Ascending aorta (tissue), 2 donors: ENCODE data around the gene SLC43A2. TPM values are rescaled to one million over a fixed set of nuclear protein-coding genes. Genes with fewer than 3 reads are reported as not detected.

ENCODE experiments used
- DNase-seq, 2 donors: peaks; one replicate each; pipeline ENCODE4 v3.0.0-alpha.2; 2019; ENCODE audit warnings: low spot score in 2 of 2
- H3K27ac ChIP-seq, 2 donors: fragments of 200-600 bp; sonication (generic); one replicate each; pipeline ENCODE4 v1.5.1; 2016 to 2017; ENCODE audit warnings: mild to moderate bottlenecking in 1 of 2
- H3K27me3 ChIP-seq: fragments of 200-600 bp; sonication (generic); one replicate; pipeline ENCODE4 v1.5.1; 2017
- H3K36me3 ChIP-seq, 2 donors: fragments of 200-600 bp; sonication (generic); one replicate each; pipeline ENCODE4 v1.5.1; 2016
- H3K4me1 ChIP-seq, 2 donors: fragments of 200-600 bp; sonication (generic); one replicate each; pipeline ENCODE4 v1.5.1; 2016 to 2017; ENCODE audit warnings: mild to moderate bottlenecking in 1 of 2
- H3K4me3 ChIP-seq, 2 donors: fragments of 200-600 bp; sonication (generic); one replicate each; pipeline ENCODE4 v1.5.1; 2016 to 2017; ENCODE audit warnings: mild to moderate bottlenecking in 1 of 2
- H3K9me3 ChIP-seq, 2 donors: fragments of 200-600 bp; sonication (generic); one replicate each; pipeline ENCODE4 v1.5.1; 2016
- intact Hi-C: fragments of 100-400 bp; cut with DNase I; formaldehyde crosslinking; loops from one replicate; pipeline ENCODE4 v1.15.1; 2023
- total RNA-seq: library from RNA; depleted of rRNA; stranded (reverse); fragments of >200 nt; gene quantifications from one replicate; pipeline ENCODE4 v1.1.0, GENCODE V29; 2016
- TF ChIP-seq, protein P1 (sequence below), 3 experiments: fragments of 200-600 bp in 2 of 3; fragments of 450-650 bp in 1 of 3; sonication (generic) in 2 of 3; IDR thresholded peaks; one replicate each; pipeline ENCODE4 v1.5.1; 2016 to 2019; ENCODE audit warnings: antibody characterized with exemption in 3 of 3, mild to moderate bottlenecking in 1 of 3, moderate library complexity in 1 of 3

The SLC43A2 gene
- total RNA-seq, 1 donor from 2014 or later = 27.6 TPM

DNA sequence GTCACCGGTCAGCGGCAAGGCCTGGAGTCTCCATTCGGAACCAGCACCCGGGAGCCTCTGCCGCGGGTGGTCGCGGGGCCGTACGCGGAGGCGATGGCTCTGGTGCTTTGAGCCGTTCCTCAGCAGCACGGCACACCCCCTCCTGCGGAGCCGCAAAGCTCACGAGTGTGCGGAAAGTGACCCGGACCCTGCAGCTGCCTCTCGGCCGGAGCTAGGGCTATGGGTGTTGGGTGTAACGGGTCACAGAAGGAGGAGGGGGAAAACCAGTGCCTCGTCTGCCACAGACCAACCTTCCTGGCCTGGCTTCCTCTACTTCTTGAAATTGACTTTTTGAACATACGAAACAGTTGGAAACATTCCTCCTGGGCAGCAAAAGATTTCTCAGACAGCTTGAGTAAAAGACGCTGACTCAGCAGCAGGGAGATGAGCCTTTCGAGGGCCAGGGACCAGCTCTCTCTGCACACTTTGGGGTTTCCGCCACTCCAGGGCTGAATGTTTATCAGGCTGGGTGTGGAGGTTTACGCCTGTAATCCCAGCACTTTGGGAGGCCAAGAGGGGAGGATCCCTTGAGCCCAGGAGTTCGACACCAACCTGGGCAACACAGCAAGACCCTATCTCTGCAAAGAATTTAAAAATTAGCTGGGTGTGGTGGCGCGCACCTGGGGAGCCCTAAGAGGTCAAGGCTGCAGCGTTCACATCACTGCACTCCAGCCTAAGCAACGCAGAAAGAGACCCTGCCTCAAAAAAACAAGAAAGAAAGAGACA is 39.6 kb downstream of the SLC43A2 start:
- Histone ChIP-seq H3K27me3 (no peaks in the 10 kb centered on the region), H3K36me3 (peaks cover 0 to 9% of the 10 kb centered on the region in 2 donors), H3K4me3 (no peak overlapping the region), H3K4me1 (peaks cover 12 to 40% of the 10 kb centered on the region in 2 donors), H3K9me3 (no peaks in the 10 kb centered on the region), H3K27ac (peak overlapping the region; percentile 84 to 85)
- no peak for DNase-seq
- TF ChIP-seq, protein P1, sequence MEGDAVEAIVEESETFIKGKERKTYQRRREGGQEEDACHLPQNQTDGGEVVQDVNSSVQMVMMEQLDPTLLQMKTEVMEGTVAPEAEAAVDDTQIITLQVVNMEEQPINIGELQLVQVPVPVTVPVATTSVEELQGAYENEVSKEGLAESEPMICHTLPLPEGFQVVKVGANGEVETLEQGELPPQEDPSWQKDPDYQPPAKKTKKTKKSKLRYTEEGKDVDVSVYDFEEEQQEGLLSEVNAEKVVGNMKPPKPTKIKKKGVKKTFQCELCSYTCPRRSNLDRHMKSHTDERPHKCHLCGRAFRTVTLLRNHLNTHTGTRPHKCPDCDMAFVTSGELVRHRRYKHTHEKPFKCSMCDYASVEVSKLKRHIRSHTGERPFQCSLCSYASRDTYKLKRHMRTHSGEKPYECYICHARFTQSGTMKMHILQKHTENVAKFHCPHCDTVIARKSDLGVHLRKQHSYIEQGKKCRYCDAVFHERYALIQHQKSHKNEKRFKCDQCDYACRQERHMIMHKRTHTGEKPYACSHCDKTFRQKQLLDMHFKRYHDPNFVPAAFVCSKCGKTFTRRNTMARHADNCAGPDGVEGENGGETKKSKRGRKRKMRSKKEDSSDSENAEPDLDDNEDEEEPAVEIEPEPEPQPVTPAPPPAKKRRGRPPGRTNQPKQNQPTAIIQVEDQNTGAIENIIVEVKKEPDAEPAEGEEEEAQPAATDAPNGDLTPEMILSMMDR (IDR thresholded peaks at IDR 0.05) = no peak
- intact Hi-C loops = no loop called here

DNA sequence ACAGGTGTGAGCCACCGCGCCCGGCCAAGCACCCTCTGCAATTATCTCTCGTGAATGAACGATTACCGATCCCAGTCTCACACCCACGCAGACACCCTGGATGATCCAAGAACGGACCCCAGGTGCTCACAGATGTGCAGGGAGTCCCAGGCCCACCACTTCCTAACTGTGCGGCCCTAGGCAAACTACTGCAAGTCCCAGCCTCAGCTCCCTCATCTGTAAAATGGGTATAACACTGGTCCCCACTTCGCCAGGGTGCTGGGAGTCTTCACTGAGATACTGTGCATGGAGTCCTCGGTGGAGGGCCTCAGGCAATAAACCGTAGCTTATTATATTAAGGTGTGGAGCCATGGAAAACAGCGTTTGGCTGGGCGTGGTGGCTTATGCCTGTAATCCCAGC is 44.5 kb downstream of the SLC43A2 start:
- TF ChIP-seq, protein P1 (IDR thresholded peaks at IDR 0.05) = no peak
- Histone ChIP-seq H3K27me3 (no peaks in the 10 kb centered on the region), H3K4me3 (no peak overlapping the region), H3K9me3 (no peaks in the 10 kb centered on the region), H3K4me1 (peaks cover 0 to 2% of the 10 kb centered on the region in 2 donors), H3K36me3 (peaks cover 0 to 9% of the 10 kb centered on the region in 2 donors), H3K27ac (no peak overlapping the region)
- DNase-seq = no peak
- intact Hi-C loops = no loop called here

DNA sequence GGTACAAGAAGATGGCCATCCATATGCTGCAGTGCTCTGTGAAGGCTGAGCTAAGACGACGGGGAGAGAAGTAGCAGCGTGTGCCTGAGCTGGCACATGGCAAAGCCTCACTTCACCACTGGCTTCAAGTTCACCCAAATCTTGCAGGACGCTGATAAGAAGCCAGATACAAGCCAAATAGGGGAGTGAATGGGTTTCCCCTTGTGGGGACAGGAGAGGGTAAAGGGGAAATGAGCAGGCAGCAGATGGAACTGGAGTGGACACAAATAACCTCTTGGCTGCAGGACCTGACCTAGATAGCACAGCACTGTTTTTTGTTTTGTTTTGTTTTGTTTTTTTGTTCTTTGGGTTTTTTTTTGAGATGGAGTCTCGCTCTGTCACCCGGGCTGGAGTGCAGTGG is 45.1 kb downstream of the SLC43A2 start:
- Histone ChIP-seq H3K4me3 (no peak overlapping the region), H3K4me1 (no peaks in the 10 kb centered on the region), H3K27ac (no peak overlapping the region), H3K36me3 (peaks cover 0 to 9% of the 10 kb centered on the region in 2 donors), H3K27me3 (no peaks in the 10 kb centered on the region), H3K9me3 (no peaks in the 10 kb centered on the region)
- TF ChIP-seq, protein P1 (IDR thresholded peaks at IDR 0.05) = no peak
- intact Hi-C loops = no loop called here
- DNase-seq = no peak

DNA sequence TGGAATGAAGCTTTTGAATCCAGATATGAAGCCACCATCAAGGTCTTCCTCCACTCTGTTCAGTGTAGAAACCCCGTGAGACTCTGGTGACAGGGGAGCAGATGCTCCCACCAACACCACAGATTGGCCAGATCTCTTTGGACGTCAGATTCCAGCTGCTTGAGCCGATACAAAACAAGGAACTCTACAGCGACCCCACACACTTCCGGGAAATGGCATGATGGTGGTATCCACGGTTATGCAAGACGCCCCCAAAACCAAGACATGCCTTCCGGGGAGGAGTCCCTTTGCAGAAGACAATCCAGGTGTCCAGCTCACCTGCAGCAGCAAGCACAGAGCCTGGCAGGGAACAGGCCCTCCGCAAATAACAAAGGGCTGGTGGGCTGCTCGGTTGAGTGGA is 46.3 kb downstream of the SLC43A2 start:
- intact Hi-C loops = no loop called here
- Histone ChIP-seq H3K36me3 (peaks cover 0 to 9% of the 10 kb centered on the region in 2 donors), H3K4me1 (peaks cover 7 to 12% of the 10 kb centered on the region in 2 donors), H3K27ac (no peak overlapping the region), H3K27me3 (no peaks in the 10 kb centered on the region), H3K9me3 (no peaks in the 10 kb centered on the region), H3K4me3 (no peak overlapping the region)
- TF ChIP-seq, protein P1 (IDR thresholded peaks at IDR 0.05) = no peak
- DNase-seq = no peak

DNA sequence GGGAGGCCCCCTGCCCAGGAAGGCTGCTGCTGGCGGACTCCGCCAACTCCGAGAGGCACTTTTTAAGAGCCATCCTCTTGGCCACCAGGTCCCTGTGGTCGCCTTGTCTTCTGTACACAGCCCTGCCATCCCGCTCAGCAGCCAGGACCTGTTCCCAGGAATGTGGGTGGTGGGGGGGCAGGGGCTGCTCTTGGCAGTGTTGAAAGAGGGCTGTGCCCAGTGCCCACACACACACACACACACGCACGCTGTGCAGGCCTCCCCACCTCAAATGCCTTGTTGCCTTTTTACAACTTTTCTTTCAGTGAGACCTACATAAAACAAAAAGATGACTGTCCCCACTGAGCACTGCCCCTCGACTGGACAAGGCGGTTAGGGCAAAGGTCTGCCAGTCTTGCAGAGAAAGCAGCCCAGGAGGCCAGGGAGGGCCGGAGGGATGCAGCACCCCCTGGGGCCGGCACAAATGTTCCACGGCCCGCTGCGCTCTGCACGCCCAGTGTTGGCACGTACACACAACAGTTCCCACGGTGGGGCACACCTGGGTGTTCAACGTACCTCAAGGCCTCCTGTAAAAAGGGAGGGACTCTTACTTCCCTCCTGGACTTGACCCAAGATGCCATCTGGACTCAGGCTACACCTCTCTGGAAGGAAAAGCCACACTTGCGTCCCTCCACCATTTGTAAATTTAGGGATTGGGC is 47.5 kb downstream of the SLC43A2 start:
- H3K4me3 ChIP-seq = no peak overlapping the region
- peaks cover 12 to 13% of the 10 kb centered on the region in 2 donors for H3K4me1 ChIP-seq
- no peak overlapping the region for H3K27ac ChIP-seq
- H3K27me3 ChIP-seq = no peaks in the 10 kb centered on the region
- DNase-seq = no peak
- H3K9me3 ChIP-seq = no peaks in the 10 kb centered on the region
- TF ChIP-seq, protein P1 (IDR thresholded peaks at IDR 0.05) = no peak
- peaks cover 0 to 9% of the 10 kb centered on the region in 2 donors for H3K36me3 ChIP-seq
- intact Hi-C loops = no loop called here
